ENCODE measurements around the gene LRMDA.

LRMDA gene

GRCh38 chr10:76544789-76545188, 1113.4 kb downstream of the LRMDA start:
- in situ Hi-C loops (cut with HindIII; ENCODE audit: low sequenced_read_pairs): no loop called here

DNA sequence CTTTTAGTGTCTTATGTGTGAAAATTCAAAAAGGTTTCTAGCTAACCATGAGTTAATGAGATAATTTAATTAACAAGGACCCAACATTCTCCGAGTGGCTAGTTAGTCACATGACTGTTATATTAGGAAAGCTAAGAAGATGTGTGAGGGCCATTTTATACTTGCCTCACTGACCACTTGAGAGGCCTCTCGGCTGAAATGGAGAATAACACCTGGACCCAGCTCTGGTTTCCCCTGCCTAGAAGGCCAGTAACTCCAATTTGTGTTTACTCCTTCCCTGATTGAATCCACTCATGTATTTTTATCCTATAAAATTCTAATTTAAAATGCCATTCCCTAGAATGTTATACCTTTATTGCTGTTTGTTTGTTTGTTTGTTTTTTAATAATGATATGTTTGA, 1115.0 kb downstream of the LRMDA start:
- in situ Hi-C loops (cut with HindIII; ENCODE audit: low sequenced_read_pairs): no loop called here

GRCh38 chr10:76547352-76547972, 1116.0 kb downstream of the LRMDA start:
- in situ Hi-C loops (cut with HindIII; ENCODE audit: low sequenced_read_pairs): no loop called here

DNA sequence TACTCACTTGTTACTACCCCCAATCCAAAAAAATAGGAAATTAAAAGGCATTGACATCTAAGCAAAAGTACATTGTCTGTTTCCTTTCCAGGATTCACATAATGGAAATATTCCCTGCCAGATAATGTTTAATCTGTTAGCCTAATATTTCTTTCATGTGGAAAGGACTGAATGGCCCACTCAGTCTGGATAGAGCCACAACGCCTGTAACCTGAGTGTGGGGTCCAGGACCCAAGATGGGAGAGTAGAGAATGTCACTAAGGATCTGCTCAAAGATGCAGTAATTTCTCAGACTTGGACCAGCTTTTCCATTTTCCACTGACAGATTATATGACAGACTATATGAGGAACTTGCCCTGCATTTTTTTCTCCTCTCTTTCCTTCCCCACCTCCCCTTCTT, 1117.3 kb downstream of the LRMDA start:
- in situ Hi-C loops (cut with HindIII; ENCODE audit: low sequenced_read_pairs): no loop called here

DNA sequence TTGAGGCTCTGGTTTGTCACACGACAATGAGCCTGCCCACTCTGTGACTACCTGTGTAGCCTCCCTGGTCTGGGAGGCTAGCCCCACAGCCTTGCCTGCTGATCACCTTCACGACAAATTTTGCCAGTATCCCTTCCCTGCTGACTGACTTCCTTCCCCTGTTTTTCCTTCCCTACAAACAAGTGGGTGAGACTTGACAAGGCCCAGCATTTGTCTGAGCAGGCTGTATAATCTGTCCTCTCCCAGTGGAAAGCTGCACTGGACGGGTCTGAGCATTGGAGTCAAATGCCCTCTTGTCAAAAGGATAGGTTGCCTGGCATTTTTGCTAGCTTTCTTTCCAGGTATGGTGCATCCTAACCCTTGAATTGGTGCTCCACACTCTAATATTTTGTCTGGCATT, 1117.7 kb downstream of the LRMDA start:
- in situ Hi-C loops (cut with HindIII; ENCODE audit: low sequenced_read_pairs): no loop called here

DNA sequence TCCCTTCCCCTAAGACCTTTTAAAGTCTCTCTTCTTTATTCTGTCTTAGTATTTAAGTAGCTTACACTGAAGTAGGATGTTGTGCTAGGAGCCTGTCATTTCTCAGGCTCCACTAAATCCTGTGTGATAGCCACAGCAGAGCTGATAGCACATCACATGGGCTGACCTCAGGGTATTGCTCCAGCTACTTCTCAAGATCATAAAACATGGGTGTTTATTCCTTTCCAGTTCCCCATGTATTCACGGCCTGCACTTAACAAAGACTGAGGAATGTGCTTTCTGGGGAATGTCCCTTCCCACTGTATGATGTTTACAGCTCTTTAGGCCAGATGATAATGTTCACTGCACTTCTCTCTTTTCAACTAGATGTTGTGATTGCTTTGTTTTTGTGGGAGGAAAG, 1119.4 kb downstream of the LRMDA start:
- in situ Hi-C loops (cut with HindIII; ENCODE audit: low sequenced_read_pairs): no loop called here

DNA sequence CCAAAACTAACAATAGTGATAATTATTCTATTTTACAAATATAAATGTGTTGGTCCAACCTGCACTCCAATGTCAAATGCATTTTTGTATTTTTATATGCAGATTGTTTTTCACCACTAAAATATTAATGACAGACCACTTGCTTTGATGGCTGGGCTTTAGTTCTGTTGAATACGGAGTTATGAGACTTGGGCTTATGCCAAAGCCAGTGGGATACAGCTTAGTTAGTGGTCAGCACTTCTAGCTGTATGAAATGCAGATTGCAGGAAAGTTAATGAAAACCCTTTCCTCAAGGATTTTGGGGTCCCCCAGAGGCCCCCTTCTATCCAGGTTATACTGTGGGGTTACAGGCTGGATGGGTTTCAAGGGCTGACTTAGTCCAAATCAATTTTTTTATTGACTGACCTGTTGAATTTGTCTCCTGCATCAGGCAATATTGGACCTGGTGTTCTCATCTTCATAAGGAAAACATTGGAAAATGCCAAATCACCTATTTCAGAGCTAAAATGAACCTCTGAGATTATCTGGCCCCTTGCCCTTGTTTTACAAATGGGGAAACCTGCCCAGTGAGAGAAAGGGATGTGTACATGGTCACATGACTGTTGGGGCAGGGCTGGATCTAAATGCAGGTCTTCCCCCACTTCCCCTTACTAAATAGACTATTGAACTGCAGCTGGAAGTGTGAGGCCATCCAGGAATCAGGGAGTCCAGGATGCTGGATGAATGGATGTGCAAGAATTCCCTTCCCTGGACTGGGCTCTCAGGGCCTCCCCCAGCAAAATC, 1120.9 kb downstream of the LRMDA start:
- in situ Hi-C loops (cut with HindIII; ENCODE audit: low sequenced_read_pairs): no loop called here

DNA sequence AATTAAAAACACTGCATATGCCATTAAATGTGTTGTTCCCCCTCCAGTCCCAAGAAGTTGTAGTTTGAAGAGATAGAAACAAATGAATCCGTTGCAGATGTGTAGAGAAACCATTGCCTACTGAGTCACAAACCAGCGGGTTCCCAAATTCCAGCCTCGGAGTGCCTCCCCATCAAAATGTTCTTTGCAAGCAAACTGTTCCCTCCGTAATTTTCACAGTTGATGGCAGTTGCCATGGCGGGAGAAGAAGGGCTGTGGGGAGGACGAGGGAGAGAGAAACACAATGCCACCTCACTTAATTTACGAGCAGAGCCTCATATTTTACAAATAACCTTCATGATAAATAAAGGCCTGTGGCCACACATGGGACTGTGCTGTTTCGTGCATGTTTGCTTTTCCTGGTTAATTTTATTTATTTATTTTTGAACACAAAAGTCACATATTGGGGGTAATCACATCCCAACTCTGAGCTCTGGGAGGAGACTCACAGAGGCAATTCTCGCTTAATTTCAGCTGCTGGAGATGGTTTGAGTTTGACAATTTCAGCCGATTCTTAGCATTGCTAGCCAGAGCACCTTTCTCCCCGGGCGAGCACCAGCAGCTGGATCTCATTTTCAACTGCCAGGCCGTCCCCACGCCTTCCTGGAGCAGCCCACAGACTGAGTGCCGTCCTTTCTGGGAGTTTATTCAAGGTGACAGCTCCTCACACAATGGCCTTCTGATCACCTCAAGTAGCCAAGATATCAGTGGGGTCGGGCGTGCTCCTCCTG, 1122.0 kb downstream of the LRMDA start:
- in situ Hi-C loops (cut with HindIII; ENCODE audit: low sequenced_read_pairs): no loop called here

- in situ Hi-C loops (cut with HindIII; ENCODE audit: low sequenced_read_pairs): no loop called here
These were observed 1122.6 kb downstream of the LRMDA start for GRCh38 chr10:76554033-76554408.

GRCh38 chr10:76554478-76554877, 1123.1 kb downstream of the LRMDA start:
- in situ Hi-C loops (cut with HindIII; ENCODE audit: low sequenced_read_pairs): no loop called here

DNA sequence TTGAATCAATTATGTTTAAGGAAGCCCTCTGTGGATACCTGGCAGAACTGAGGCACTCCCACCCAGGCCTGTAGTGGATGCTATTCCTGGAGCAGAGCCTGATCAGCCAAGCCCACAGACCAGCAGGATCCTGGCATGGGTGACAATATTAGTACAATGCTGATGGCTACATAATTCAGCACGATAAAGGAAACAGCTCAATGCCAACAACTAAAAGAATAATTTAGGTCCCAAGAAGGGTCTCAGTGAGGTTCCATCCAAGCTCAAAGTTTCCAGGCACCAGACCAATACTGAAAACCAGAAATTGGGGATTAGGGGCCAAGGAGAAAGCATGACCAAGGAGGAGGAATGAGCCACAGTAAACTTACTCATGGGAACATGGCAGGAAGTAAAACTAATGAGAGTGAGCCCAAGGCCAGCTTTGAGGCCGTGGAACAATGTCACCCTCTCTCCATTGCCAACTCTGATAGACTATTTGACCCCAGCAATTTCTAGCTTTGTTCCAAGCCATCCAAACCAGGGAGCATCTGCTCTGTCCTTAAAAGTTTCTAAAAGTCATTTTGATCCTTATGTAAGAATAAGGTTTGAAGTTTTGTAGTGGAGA, 1123.7 kb downstream of the LRMDA start:
- in situ Hi-C loops (cut with HindIII; ENCODE audit: low sequenced_read_pairs): no loop called here

DNA sequence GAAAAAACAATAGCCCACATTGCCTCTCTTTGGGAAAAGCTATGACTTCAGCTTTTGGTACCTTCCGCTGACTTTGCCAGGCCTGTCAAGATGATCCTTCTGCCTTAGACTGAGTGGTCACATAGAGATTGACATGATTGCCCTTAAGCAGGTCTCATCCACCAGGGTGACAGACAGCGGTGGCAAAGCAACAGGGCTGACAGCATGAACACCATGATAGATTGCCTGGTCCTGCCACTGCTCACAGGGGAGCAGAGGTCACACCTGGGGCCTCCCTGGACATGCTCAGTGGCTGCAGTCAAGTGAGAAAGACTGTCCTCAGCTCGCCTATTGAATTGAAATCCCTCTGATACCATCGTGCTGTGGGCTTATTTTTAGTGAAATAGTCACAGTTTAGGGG, 1125.9 kb downstream of the LRMDA start:
- in situ Hi-C loops (cut with HindIII; ENCODE audit: low sequenced_read_pairs): no loop called here

DNA sequence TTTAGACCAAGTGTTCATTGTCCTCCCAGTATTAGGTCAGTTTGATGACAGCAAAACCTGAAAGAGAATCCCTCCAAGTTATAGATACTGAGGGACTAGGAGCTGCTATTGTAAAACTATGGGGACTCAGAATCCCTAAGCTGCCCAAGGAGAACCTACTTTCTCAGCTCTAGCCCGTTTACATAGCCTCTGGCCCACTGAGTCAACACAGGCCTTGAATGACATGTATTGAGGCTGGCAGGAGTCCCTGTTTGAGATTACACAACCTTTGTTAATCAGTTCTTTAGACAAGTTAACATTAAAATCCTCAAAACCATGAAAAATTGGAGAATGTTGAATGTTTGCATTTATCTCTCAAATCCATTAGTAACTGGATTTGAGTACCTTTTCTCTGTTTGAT, 1127.2 kb downstream of the LRMDA start:
- in situ Hi-C loops (cut with HindIII; ENCODE audit: low sequenced_read_pairs): no loop called here

GRCh38 chr10:76558996-76559891, 1127.8 kb downstream of the LRMDA start:
- in situ Hi-C loops (cut with HindIII; ENCODE audit: low sequenced_read_pairs): no loop called here

- in situ Hi-C loops (cut with HindIII; ENCODE audit: low sequenced_read_pairs): no loop called here
These were observed 1128.4 kb downstream of the LRMDA start for GRCh38 chr10:76559892-76560220.

DNA sequence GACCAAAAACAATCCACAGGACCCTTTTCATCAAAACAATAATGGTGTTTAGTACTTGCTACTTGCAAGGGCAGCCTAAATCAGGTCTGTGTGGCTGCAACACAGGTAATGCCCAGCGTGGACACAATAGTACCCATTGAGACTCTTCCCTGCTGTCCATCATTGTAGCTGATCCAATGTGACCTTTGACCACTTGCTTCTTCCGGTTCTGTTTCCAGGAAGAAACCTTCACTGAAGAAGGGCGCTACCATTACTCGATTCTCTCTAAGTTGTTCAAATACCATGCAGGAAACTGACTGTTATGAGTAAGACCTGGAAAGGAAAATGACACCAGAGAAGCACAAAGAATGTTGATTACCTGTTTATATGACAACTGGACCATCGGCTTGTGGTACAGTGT, 1128.9 kb downstream of the LRMDA start:
- in situ Hi-C loops (cut with HindIII; ENCODE audit: low sequenced_read_pairs): no loop called here

GRCh38 chr10:76563286-76563685, 1131.9 kb downstream of the LRMDA start:
- in situ Hi-C loops (cut with HindIII; ENCODE audit: low sequenced_read_pairs): no loop called here

GRCh38 chr10:76572021-76572420, 1140.6 kb downstream of the LRMDA start:
- in situ Hi-C loops (cut with HindIII; ENCODE audit: low sequenced_read_pairs): no loop called here

DNA sequence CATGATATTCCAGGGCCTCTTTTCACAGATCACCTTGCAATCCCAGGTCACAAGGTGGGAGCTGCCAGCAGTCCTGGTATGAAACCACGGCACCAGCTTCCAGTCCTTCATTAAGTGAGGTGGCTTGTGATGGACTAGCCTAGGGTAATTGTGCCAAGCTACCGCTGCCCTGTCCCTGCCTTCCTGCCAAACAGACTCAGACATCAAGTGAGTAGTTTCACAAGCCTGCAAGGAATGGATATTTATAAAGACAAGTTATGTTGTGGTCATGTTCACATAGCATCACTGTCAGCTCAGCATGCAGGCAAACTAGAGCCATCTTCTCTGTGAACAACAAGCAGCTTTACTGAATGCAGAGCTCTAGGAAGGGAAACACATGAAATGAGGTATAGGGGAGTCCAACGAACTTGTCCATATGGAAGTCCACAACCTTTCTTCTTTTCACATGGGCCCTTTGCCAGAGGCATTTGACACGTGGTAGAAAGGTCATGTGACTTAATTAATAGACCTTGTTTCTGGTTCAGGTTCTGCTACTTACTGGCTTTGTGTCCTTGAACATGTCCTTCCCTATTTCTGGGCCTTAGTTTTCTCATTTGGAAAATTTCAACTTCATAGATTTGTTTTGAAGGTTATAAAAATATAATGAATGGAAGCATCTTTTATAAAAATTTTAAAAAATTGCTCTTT, 1145.0 kb downstream of the LRMDA start:
- in situ Hi-C loops (cut with HindIII; ENCODE audit: low sequenced_read_pairs): no loop called here

DNA sequence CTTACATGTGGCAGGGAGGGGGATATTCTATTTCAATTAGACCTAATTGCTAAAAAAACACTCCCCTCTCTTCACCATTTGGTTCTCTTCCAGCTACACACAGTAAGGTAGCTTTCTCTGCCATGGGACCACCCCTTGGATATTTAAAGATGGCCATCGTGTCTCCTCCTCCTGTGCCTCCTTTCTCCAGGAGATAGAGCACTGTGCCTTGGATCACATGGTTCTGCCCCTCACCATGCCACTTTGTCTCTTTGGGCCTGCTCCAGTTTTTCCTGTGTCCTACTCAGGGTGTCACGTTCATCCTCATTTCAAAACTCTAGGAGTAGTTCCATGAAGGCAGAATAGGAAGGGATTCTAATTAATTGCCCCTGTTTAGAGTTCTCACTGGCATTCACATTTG, 1146.0 kb downstream of the LRMDA start:
- in situ Hi-C loops (cut with HindIII; ENCODE audit: low sequenced_read_pairs): no loop called here
